Coronary artery (tissue), 2 donors: ENCODE data around the gene P2RY6.

Experiments
- DNase-seq: peaks from one replicate; pipeline ENCODE4 v3.0.0-alpha.2; 2017; ENCODE audit warnings: low spot score
- H3K27ac ChIP-seq, 2 donors: fragments of 200-600 bp; sonication (generic); one replicate each; pipeline ENCODE4 v1.5.1; 2016 to 2019
- H3K4me3 ChIP-seq: fragments of 200-600 bp; sonication (generic); 2 replicates; pipeline ENCODE4 v1.5.1; 2016; ENCODE audit warnings: mild to moderate bottlenecking, moderate library complexity
- CTCF ChIP-seq: fragments of 200-600 bp; sonication (generic); IDR thresholded peaks from one replicate; pipeline ENCODE4 v1.5.1; 2019; ENCODE audit warnings: antibody characterized with exemption

Gene P2RY6

GRCh38 chr11:73340164-73340563 is 68.0 kb downstream of the P2RY6 start:
- DNase-seq = no peak
- Histone ChIP-seq H3K27ac (no peak overlapping the region), H3K4me3 (no peak overlapping the region)
- no peak for TF ChIP-seq CTCF

- Histone ChIP-seq H3K27ac (peak overlapping the region; percentile 50 to 56), H3K4me3 (peak overlapping the region; percentile 72)
- no peak for TF ChIP-seq CTCF
- no peak for DNase-seq
Measured at GRCh38 chr11:73342633-73343032, 70.5 kb downstream of the P2RY6 start.

GRCh38 chr11:73343076-73343873 is 71.1 kb downstream of the P2RY6 start:
- peak overlapping the region; percentile 50 to 56 for H3K27ac ChIP-seq
- TF ChIP-seq CTCF = no peak
- peak overlapping the region; percentile 72 for H3K4me3 ChIP-seq
- no peak for DNase-seq

GRCh38 chr11:73344191-73344607 is 72.1 kb downstream of the P2RY6 start:
- peak overlapping the region; percentile 72 for H3K4me3 ChIP-seq
- DNase-seq = no peak
- TF ChIP-seq CTCF = no peak
- H3K27ac ChIP-seq = peak overlapping the region; percentile 50 to 57

- TF ChIP-seq CTCF = no peak
- Histone ChIP-seq H3K27ac (peak overlapping the region; percentile 50 to 57), H3K4me3 (no peak overlapping the region)
- DNase-seq = no peak
Measured at GRCh38 chr11:73345481-73346160, 73.5 kb downstream of the P2RY6 start.

GRCh38 chr11:73346186-73346935 is 74.2 kb downstream of the P2RY6 start:
- H3K27ac ChIP-seq = peak overlapping the region in 1 of 2 donors; percentile 27
- no peak for DNase-seq
- TF ChIP-seq CTCF = no peak
- no peak overlapping the region for H3K4me3 ChIP-seq
